Measurements from ENCODE around the gene SLC31A2. TPM values are rescaled to one million over a fixed set of nuclear protein-coding genes. Genes with fewer than 3 reads are reported as not detected.
A peak's percentile ranks its signal among the peaks of the same experiment; 100 is the strongest.

Gene SLC31A2
- total RNA-seq, 2 experiments from 2014 or later: 2.0 to 2.7 TPM

- ChIA-PET POLR2A (interaction anchor here (1.6 kb wide), 1 partner anchor 68 kb away, joined by 8 read pairs; the partner anchor contains the start of genes FKBP15 and SLC31A1), CTCF (no interaction called here)
- ATAC-seq (no peak), DNase-seq (no peak)
- H3K36me3 Mint-ChIP-seq (ENCODE audit: low read depth): peaks cover 4% of the 10 kb centered on the region
- H3K4me1 Mint-ChIP-seq (ENCODE audit: low read depth): peaks cover 36% of the 10 kb centered on the region
- H3K9me3 Mint-ChIP-seq (ENCODE audit: insufficient read depth): no peaks in the 10 kb centered on the region
- H3K27ac Mint-ChIP-seq: no peak overlapping the region
- peak overlapping the region; percentile 24 for H3K4me3 Mint-ChIP-seq
- H3K27me3 Mint-ChIP-seq (ENCODE audit: low read depth): no peaks in the 10 kb centered on the region
Measured at GRCh38 chr9:113152699-113153098, 1.9 kb downstream of the SLC31A2 start.

GRCh38 chr9:113153599-113153998 is 2.8 kb downstream of the SLC31A2 start:
- CTCF ChIA-PET: interaction anchor here (0.6 to 3.5 kb wide), 2 partner anchors 42 to 66 kb away, joined by 3 to 31 read pairs; no protein-coding TSS in a partner anchor

GRCh38 chr9:113154471-113154870 is 3.7 kb downstream of the SLC31A2 start:
- no peak for DNase-seq
- ChIA-PET POLR2A (interaction anchor here (0.8 kb wide), 1 partner anchor 120 kb away, joined by 4 read pairs; the partner anchor contains the start of gene CDC26), CTCF (interaction anchor here (3.5 kb wide), 1 partner anchor 42 kb away, joined by 31 read pairs; no protein-coding TSS in a partner anchor)
- peaks cover 13% of the 10 kb centered on the region for H3K36me3 Mint-ChIP-seq (ENCODE audit: low read depth)
- H3K27me3 Mint-ChIP-seq (ENCODE audit: low read depth): no peaks in the 10 kb centered on the region
- H3K4me3 Mint-ChIP-seq: no peak overlapping the region
- ATAC-seq: no peak
- peaks cover 36% of the 10 kb centered on the region for H3K4me1 Mint-ChIP-seq (ENCODE audit: low read depth)
- H3K27ac Mint-ChIP-seq: no peak overlapping the region
- no peaks in the 10 kb centered on the region for H3K9me3 Mint-ChIP-seq (ENCODE audit: insufficient read depth)

More at GRCh38 chr9:113153599-113153998, 2.8 kb downstream of the SLC31A2 start:
- POLR2A ChIA-PET: no interaction called here
- Mint-ChIP-seq H3K4me1 (ENCODE audit: low read depth) (peaks cover 36% of the 10 kb centered on the region), H3K27me3 (ENCODE audit: low read depth) (no peaks in the 10 kb centered on the region), H3K36me3 (ENCODE audit: low read depth) (peaks cover 9% of the 10 kb centered on the region), H3K9me3 (ENCODE audit: insufficient read depth) (no peaks in the 10 kb centered on the region), H3K27ac (no peak overlapping the region), H3K4me3 (no peak overlapping the region)
- no peak for DNase-seq
- ATAC-seq: no peak

- ChIA-PET CTCF (interaction anchor here (1.0 to 3.5 kb wide), 6 partner anchors 19 to 252 kb away, joined by 3 to 31 read pairs (median 4); partner anchors contain the start of genes ALAD, FKBP15 and SLC31A1), POLR2A (interaction anchor here (0.8 kb wide), 1 partner anchor 120 kb away, joined by 4 read pairs; the partner anchor contains the start of gene CDC26)
- no peaks in the 10 kb centered on the region for H3K27me3 Mint-ChIP-seq (ENCODE audit: low read depth)
- H3K9me3 Mint-ChIP-seq (ENCODE audit: insufficient read depth): no peaks in the 10 kb centered on the region
- peaks cover 36% of the 10 kb centered on the region for H3K4me1 Mint-ChIP-seq (ENCODE audit: low read depth)
- no peak overlapping the region for H3K4me3 Mint-ChIP-seq
- ATAC-seq (no peak), DNase-seq (no peak)
- H3K27ac Mint-ChIP-seq: peak overlapping the region; percentile 23
- H3K36me3 Mint-ChIP-seq (ENCODE audit: low read depth): peaks cover 13% of the 10 kb centered on the region
Measured at GRCh38 chr9:113154946-113155345, 4.1 kb downstream of the SLC31A2 start.

- Mint-ChIP-seq H3K9me3 (ENCODE audit: insufficient read depth) (no peaks in the 10 kb centered on the region), H3K27ac (peak overlapping the region; percentile 89), H3K36me3 (ENCODE audit: low read depth) (peaks cover 17% of the 10 kb centered on the region), H3K27me3 (ENCODE audit: low read depth) (no peaks in the 10 kb centered on the region), H3K4me1 (ENCODE audit: low read depth) (peaks cover 36% of the 10 kb centered on the region), H3K4me3 (peak overlapping the region; percentile 23)
- ChIA-PET POLR2A (interaction anchor here (1.0 to 1.5 kb wide), 2 partner anchors 13 to 64 kb away, joined by 3 to 5 read pairs; no protein-coding TSS in a partner anchor), CTCF (interaction anchor here (0.8 to 3.5 kb wide), 7 partner anchors 18 to 253 kb away, joined by 3 to 31 read pairs (median 4); partner anchors contain the start of genes ALAD, CDC26, FKBP15 and PRPF4)
- peak; percentile 58 for ATAC-seq
- peak; percentile 72 for DNase-seq
Measured at GRCh38 chr9:113155911-113156588, 5.2 kb downstream of the SLC31A2 start.

GRCh38 chr9:113156880-113157279 is 6.1 kb downstream of the SLC31A2 start:
- DNase-seq (no peak), ATAC-seq (no peak)
- Mint-ChIP-seq H3K9me3 (ENCODE audit: insufficient read depth) (no peaks in the 10 kb centered on the region), H3K4me3 (no peak overlapping the region), H3K27me3 (ENCODE audit: low read depth) (no peaks in the 10 kb centered on the region), H3K27ac (peak overlapping the region; percentile 89), H3K4me1 (ENCODE audit: low read depth) (peaks cover 30% of the 10 kb centered on the region), H3K36me3 (ENCODE audit: low read depth) (peaks cover 21% of the 10 kb centered on the region)
- ChIA-PET POLR2A (interaction anchor here (1.0 to 1.5 kb wide), 2 partner anchors 14 to 63 kb away, joined by 3 to 5 read pairs; no protein-coding TSS in a partner anchor), CTCF (interaction anchor here (1.1 to 3.5 kb wide), 3 partner anchors 30 to 64 kb away, joined by 3 to 31 read pairs (median 6); partner anchors contain the start of genes FKBP15 and SLC31A1)

- ChIA-PET POLR2A (no interaction called here), CTCF (interaction anchor here (1.2 kb wide), 1 partner anchor 116 kb away, joined by 4 read pairs; the partner anchor contains the start of gene CDC26)
- Mint-ChIP-seq H3K36me3 (ENCODE audit: low read depth) (peaks cover 33% of the 10 kb centered on the region), H3K27me3 (ENCODE audit: low read depth) (no peaks in the 10 kb centered on the region), H3K9me3 (ENCODE audit: insufficient read depth) (no peaks in the 10 kb centered on the region), H3K4me3 (no peak overlapping the region), H3K4me1 (ENCODE audit: low read depth) (peaks cover 26% of the 10 kb centered on the region), H3K27ac (no peak overlapping the region)
- DNase-seq: no peak
- no peak for ATAC-seq
Measured at GRCh38 chr9:113158446-113158845, 7.6 kb downstream of the SLC31A2 start.

GRCh38 chr9:113160571-113160970 is 9.8 kb downstream of the SLC31A2 start:
- Mint-ChIP-seq H3K4me3 (no peak overlapping the region), H3K4me1 (ENCODE audit: low read depth) (peaks cover 16% of the 10 kb centered on the region), H3K27me3 (ENCODE audit: low read depth) (no peaks in the 10 kb centered on the region), H3K36me3 (ENCODE audit: low read depth) (peaks cover 45% of the 10 kb centered on the region), H3K9me3 (ENCODE audit: insufficient read depth) (no peaks in the 10 kb centered on the region), H3K27ac (no peak overlapping the region)
- DNase-seq: no peak
- CTCF ChIA-PET: no interaction called here
- no peak for ATAC-seq
- POLR2A ChIA-PET: no interaction called here

GRCh38 chr9:113163001-113163400 is 12.2 kb downstream of the SLC31A2 start:
- no peak for DNase-seq
- H3K27ac Mint-ChIP-seq: no peak overlapping the region
- CTCF ChIA-PET: no interaction called here
- no peaks in the 10 kb centered on the region for H3K4me1 Mint-ChIP-seq (ENCODE audit: low read depth)
- no peak for ATAC-seq
- no peaks in the 10 kb centered on the region for H3K27me3 Mint-ChIP-seq (ENCODE audit: low read depth)
- no peak overlapping the region for H3K4me3 Mint-ChIP-seq
- POLR2A ChIA-PET: interaction anchor here (1.1 kb wide), 1 partner anchor 59 kb away, joined by 4 read pairs; the partner anchor contains the start of genes FKBP15 and SLC31A1
- no peaks in the 10 kb centered on the region for H3K9me3 Mint-ChIP-seq (ENCODE audit: insufficient read depth)
- peaks cover 57% of the 10 kb centered on the region for H3K36me3 Mint-ChIP-seq (ENCODE audit: low read depth)

- Mint-ChIP-seq H3K4me3 (no peak overlapping the region), H3K36me3 (ENCODE audit: low read depth) (peaks cover 65% of the 10 kb centered on the region), H3K4me1 (ENCODE audit: low read depth) (no peaks in the 10 kb centered on the region), H3K27ac (no peak overlapping the region), H3K9me3 (ENCODE audit: insufficient read depth) (no peaks in the 10 kb centered on the region), H3K27me3 (ENCODE audit: low read depth) (no peaks in the 10 kb centered on the region)
- ATAC-seq (no peak), DNase-seq (no peak)
- ChIA-PET POLR2A (no interaction called here), CTCF (no interaction called here)
Measured at GRCh38 chr9:113164536-113165300, 13.9 kb downstream of the SLC31A2 start.

GRCh38 chr9:113166039-113166438 is 15.2 kb downstream of the SLC31A2 start:
- ChIA-PET CTCF (no interaction called here), POLR2A (no interaction called here)
- H3K36me3 Mint-ChIP-seq (ENCODE audit: low read depth): peaks cover 67% of the 10 kb centered on the region
- no peaks in the 10 kb centered on the region for H3K4me1 Mint-ChIP-seq (ENCODE audit: low read depth)
- no peaks in the 10 kb centered on the region for H3K27me3 Mint-ChIP-seq (ENCODE audit: low read depth)
- no peak for ATAC-seq
- H3K9me3 Mint-ChIP-seq (ENCODE audit: insufficient read depth): no peaks in the 10 kb centered on the region
- H3K4me3 Mint-ChIP-seq: no peak overlapping the region
- no peak overlapping the region for H3K27ac Mint-ChIP-seq
- DNase-seq: no peak
